MM.1S (cell line): ENCODE data around the gene CFAP68.

Experiments used
- EZH2 ChIP-seq: fragments of 300-600 bp; sonication (generic); optimal IDR thresholded peaks from 2 replicates; pipeline ENCODE3; 2017; ENCODE audit warnings: low read depth, mild to moderate bottlenecking, antibody characterized with exemption, low read length, mixed read lengths
- TF ChIP-seq, protein P1 (sequence below): fragments of 300-600 bp; sonication (generic); IDR thresholded peaks from 2 replicates; pipeline ENCODE4 v1.5.1; 2016; ENCODE audit warnings: antibody characterized with exemption, low read length, mixed read lengths

DNA sequence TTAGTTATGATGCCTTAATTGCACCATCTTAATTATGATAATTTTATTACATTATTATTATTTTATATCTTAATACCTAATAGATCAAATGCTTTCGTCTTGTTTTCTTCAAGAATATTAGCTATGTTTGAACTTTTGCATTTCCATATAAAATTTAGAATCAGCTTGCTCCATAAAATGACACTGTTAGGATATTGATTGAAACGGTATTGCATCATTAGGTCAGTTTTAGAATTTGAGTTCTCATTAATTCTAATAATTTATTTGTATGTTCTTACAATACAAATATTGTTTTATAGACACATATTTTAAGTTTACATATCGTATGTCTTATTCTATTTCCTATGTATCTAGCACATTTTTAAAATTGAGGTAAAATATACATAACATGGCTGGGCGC, 6.7 kb downstream of the CFAP68 start:
- TF ChIP-seq, protein P1, sequence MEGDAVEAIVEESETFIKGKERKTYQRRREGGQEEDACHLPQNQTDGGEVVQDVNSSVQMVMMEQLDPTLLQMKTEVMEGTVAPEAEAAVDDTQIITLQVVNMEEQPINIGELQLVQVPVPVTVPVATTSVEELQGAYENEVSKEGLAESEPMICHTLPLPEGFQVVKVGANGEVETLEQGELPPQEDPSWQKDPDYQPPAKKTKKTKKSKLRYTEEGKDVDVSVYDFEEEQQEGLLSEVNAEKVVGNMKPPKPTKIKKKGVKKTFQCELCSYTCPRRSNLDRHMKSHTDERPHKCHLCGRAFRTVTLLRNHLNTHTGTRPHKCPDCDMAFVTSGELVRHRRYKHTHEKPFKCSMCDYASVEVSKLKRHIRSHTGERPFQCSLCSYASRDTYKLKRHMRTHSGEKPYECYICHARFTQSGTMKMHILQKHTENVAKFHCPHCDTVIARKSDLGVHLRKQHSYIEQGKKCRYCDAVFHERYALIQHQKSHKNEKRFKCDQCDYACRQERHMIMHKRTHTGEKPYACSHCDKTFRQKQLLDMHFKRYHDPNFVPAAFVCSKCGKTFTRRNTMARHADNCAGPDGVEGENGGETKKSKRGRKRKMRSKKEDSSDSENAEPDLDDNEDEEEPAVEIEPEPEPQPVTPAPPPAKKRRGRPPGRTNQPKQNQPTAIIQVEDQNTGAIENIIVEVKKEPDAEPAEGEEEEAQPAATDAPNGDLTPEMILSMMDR = no peak
- no peak for TF ChIP-seq EZH2
